NCI-H1436 (cell line): Measurements from ENCODE around the gene ARSG.
"Not testable (repeated sequence)": the region's sequence is repeated elsewhere in the genome, so short reads cannot be mapped to it uniquely, and the experiment has no call there.

Experiments used
- DNase-seq: peaks from one replicate; lab custom pipeline; 2025; lab: John Stamatoyannopoulos, UW

The ARSG gene

DNA sequence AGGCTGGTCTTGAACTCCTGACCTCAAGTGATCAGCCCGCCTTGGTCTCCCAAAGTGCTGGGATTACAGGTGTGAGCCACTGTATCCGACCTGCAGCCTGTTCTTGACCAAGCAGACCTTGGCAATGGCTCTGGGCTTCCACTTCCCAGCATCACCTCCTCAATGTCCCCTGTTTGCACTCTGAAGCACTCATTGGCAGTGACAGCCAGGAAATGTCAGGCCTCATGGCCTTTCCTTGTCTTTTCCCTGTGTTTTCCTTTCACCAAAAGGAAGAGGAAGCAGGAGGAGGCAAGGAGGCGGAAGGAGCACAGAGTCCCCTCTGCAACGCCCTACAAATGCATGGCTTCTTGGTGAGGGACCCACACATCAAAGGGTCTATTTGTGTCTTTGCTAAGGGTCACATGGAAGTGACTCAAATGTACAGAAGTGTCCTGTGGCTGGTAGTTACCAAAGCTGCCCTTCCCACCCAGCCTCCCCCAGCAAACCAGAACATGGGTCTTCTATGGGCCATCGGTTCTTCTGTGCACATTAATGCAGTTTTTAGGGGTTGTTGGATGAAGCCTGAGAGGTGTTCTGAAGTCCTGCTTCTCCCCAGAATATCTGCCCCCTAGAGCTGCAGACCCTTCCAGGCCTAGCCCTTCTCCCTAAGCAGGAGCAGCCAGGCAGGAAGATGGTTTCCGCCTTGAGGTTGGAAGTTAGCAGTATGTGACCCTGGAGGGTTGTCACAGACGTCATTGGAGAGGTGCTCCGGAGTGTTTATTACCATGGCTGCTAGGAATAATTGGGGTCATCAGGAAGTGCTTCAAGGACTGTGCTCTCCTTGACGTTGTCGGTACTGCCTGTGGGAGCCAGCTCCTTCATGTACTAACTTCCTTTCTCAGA lies 105.2 kb downstream of the ARSG start:
- DNase-seq, result no peak

DNA sequence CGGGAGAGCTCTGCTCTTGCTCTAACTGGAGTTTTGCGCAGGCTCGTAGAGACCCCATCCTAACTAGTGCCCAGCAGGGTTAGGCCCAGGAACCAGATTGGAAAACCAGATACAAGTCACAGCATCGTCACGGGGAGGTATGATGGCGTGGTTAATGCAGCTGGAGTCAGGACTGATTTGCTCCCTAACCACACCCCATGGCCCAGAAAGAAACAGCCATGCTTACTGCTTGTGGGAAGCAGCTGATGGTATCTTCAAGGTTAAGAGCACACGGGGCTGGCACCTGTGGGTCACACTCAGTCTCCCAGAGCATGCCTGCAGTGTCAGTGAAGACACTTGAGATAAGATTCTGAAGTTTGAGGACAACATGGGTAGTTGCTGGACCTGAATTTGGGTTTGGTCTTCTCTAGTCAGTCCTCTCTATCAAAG lies 105.8 kb downstream of the ARSG start:
- no peak for DNase-seq

DNA sequence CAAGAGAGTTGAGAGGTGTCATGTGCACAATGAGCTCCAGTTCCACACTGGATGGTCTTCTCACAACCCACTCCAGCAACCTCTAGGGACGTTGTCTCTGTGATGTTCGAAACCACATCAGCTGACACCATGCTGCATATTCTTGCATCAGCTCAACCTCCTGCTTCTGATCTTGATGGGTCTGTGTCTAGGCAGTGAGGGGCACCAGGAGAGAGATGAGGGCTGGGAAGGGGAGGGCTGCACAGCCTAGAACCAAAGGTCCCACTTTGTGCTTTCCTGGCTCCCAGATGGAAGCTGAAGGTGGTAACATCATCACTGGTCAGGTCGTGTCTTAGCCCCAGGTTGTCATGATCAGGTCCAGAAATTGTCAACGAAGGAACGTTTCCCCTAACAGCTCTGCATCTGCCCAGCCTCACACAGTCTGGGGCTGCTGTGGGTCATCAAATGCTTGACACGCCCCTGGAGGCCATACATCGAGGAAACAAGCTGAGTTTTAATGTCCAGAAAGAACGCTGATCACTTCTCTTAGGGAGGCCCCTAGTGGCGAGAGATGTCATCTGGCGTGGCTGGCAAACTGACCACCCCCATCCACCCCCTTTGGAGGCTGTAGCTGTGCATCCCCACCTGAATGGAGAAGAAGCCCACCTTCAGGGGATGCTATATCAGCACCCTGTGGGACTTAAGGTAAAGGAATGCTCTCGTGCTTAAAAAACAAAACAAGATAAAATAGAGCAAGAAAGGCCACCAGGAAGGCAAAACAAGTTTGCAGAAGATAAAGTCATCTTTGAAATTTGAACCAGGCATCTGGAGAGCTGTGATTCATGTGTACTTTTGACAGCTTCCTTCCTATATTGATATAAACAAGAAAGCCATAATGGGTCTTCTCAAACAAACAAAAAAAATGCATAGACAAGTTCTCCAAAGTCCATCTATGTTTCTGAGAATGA lies 107.7 kb downstream of the ARSG start:
- no peak for DNase-seq

DNA sequence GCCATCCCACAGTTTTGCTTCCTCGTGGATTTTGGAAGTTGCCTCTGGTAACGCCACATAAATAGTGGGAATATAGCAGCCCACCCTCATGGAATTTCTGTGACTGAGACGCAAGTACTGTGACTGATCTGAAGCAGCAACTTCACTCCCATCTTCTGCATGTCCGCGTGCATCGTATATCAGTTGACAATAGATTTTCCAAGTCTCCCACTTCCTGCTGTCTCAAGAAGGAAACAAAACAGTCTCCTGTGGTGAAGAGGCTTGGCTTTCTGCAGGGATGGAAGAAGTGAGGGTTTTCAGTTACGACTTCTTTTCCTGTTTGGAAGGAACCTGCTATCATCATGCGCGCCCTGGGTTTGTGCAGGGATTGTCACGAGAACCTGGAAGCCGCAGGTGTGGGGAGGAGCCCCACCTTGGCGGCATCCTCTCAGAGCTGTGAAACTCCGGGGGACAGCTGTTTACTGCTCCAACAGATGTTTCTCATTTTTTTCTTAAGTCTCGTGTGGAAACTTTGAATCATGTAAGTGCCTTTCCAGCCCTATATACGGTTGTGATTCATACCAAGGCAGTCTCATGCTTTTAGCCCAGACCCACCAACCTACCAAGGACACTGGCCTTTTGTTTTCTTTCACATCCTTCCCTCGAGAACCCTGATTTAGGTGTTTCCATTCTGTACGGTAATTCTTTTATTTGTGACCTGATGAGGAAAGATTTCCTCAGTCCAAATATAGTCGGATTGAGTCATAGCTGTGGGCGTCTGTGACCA lies 108.5 kb downstream of the ARSG start:
- DNase-seq, result no peak

DNA sequence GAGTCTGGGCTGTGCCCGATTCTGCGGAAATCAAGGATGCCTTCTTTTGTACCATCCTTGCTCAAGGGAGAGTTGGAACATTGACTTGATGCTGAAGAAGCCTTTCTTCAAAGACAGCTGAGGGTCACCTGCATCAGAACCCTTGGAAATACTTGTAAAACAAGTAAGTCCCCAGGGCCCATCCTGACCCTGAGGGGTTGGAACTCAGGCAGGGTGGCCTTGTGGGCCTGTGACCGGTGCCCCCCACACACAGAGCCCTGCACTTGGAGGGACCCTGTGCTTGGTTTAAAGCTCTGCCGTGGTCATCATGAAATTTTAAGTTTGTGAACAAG lies 109.1 kb downstream of the ARSG start:
- no peak for DNase-seq

DNA sequence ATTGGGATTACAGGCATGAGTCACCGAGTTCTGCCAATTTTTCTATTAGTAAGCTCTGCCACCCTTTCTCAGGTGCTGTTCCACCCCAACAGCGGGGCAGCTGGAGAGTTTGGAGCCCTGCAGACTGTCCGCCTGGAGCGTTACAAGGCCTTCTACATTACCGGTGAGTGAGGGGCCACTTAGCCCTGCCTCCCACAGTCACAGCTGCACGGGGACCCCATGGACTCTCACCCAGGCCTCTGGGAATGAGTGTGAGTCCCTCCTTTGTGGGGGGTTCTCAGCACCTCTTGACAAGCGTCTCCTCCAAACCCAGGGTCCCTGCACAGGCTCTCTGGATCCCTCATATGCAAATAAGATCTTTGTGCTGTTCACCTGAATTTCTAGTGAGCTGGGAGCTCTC lies 110.0 kb downstream of the ARSG start:
- DNase-seq, result no peak

DNA sequence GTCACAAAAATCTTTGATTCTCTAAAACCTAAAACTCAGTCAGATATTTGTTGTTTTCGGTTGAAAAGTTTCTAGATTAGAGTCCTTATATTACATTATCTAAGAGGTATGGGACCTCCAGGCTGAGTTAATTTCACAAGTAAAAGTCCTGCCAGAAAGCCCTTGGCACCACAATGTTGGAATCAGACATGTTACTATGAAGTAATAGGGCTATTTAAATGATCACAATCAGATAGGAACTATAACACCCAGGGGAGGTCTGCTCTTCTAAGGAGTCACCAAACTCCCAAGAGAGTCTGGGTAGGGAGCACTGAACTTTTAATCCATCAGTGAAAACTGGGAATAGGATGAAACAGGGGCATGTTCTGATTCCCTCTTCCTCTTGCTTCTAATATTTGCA lies 111.8 kb downstream of the ARSG start:
- no peak for DNase-seq

DNA sequence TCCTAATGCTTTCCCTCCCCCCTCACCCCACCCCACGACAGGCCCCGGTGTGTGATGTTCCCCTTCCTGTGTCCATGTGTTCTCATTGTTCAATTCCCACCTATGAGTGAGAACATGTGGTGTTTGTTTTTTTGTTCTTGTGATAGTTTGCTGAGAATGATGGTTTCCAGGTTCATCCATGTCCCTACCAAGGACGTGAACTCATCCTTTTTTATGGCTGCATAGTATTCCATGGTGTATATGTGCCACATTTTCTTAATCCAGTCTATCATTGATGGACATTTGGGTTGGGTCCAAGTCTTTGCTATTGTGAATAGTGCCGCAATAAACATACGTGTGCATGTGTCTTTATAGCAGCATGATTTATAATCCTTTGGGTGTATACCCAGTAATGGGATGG lies 112.5 kb downstream of the ARSG start:
- DNase-seq, result not testable (repeated sequence)

DNA sequence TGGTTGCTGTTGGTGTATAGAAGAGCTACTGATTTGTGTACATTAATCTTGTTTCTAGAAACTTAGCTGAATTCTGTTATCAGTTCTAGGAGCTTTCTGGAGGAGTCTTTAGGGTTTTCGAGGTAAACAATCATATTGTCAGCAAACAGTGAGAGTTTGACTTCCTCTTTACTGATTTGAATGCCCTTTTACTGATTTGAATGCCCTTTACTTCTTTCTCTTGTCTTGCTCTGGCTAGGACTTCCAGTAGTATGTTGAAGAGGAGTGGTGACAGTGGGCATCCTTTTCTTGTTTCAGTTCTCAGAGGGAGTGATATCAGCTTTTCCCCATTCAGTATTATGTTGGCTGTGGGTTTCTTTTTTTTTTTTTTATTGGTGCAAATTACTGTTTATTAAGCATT lies 116.4 kb downstream of the ARSG start:
- DNase-seq, result not testable (repeated sequence)

DNA sequence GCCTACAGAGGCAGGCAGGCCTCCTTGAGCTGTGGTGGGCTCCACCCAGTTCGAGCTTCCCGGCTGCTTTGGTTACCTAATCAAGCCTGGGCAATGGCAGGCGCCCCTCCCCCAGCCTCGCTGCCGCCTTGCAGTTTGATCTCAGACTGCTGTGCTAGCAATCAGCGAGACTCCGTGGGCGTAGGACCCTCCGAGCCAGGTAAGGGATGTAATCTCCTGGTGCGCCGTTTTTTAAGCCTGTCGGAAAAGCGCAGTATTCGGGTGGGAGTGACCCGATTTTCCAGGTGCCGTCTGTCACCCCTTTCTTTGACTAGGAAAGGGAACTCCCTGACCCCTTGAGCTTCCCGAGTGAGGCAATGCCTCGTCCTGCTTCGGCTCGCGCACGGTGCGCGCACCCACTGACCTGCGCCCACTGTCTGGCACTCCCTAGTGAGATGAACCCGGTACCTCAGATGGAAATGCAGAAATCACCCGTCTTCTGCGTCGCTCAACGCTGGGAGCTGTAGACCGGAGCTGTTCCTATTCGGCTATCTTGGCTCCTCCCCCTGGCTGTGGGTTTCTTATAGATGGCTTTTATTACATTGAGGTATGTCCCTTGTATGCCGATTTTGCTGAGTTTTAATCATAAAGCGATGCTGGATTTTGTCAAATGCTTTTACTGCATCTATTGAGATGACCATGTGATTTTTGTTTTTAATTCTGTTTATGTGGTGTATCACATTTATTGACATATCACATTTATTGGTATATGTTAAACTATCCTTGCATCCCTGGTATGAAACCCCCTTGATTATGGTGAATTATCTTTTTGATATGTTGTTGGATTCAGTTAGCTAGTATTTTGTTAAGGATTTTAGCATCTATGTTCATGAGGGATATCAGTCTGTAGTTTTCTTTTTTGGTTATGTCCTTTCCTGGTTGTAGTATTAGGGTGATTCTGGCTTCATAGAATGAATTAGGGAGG lies 122.6 kb downstream of the ARSG start:
- peak; percentile 54 for DNase-seq

DNA sequence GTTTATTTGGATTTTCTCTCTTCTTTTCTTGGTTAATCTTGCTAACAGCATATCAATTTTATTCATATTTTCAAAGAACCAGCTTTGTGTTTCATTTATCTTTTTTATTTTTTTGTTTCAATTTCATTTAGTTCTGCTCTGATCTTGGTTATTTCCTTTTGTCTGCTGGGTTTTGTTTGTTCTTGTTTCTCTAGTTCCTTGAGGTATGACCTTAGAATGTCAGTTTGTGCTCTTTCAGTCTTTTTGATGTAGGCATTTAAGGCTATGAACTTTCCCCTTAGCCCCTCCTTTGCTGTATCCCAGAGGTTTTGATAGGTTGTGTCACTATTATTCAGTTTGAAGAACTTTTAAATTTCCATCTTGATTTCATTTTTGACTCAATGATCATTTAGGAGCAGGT lies 123.6 kb downstream of the ARSG start:
- DNase-seq, result not testable (repeated sequence)

DNA sequence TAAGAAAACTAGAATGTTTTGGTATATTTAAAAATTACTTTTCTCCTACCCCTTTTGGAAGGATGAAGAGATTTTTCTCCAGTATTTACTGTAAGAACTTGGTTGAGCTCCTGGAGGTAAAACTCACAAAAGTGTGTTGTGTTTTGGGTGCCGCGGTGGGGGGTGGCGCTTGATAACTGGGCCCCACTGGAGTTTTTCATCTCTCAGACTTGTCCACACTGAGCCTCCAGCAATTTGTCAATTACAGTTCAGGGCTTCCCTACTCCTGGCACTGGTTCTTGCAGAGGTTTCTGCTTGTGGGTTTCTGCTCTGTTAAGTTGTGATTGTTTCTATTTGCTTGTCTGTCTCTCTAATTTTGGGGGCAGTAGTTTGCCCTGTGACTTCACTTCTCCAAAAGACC lies 126.0 kb downstream of the ARSG start:
- no peak for DNase-seq

DNA sequence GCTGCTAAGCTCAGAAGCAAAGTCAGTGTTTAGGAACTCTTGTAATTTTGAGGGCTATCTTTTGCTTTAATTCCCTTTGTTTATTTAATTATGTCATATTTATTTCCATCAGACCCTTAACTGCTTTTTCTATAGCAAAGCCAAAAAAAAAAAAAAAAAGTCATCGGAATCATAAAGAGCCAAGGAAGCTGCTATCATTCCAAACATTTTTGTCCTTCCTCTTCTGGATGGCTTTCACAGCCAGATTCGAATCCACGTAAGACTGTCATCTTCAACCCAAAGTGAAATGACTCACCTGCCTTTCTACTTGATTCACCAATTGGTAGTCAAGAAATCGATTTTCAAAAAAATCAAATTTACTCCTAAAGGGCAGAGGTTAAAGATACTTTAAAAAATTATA lies 127.6 kb downstream of the ARSG start:
- DNase-seq, result no peak

DNA sequence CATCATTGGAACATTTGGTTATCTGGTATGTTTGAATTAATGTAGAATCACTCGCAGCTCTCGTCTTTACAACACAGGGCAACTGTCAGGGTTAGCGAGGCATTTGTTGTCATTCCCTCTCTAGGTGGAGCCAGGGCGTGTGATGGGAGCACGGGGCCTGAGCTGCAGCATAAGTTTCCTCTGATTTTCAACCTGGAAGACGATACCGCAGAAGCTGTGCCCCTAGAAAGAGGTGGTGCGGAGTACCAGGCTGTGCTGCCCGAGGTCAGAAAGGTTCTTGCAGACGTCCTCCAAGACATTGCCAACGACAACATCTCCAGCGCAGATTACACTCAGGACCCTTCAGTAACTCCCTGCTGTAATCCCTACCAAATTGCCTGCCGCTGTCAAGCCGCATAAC lies 128.8 kb downstream of the ARSG start:
- DNase-seq, result no peak

DNA sequence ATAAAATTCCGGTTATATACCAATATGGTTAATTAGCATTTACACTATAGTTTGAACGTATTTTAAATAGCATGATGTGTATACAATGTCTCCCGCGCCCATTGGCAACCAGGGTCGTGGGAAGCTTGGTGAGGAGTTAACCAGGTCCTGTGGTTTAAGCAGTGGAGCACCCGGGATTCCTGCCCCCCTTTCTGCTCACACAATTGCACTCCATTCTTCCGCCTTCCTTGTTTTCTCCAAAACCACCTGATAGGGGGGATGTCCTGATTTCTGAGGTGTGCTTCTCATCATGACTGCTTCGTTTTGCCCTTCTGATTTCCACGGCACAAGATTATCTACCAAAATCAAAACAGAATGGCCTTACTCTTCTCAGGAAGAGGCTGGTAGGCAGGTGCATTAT lies 130.2 kb downstream of the ARSG start:
- DNase-seq, result no peak

DNA sequence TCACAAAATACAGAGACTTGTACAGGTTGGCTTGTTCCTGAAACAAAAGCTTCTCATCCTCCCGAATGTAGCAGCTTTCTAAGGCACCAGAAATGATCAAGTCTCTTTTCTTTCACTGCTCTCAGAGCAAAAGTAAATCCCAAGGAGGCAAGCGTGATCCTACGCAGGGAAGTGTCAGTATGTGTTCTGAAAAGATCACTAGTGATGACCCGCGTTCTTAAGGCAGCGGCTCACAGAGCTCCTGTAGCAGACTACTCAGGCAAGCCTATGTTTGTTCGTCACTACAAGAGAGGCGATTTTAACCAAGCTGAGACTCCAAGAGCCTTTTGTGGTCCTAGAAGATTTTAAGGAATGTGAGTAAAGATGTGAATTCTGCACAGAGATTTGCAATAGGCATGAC lies 131.5 kb downstream of the ARSG start:
- no peak for DNase-seq

DNA sequence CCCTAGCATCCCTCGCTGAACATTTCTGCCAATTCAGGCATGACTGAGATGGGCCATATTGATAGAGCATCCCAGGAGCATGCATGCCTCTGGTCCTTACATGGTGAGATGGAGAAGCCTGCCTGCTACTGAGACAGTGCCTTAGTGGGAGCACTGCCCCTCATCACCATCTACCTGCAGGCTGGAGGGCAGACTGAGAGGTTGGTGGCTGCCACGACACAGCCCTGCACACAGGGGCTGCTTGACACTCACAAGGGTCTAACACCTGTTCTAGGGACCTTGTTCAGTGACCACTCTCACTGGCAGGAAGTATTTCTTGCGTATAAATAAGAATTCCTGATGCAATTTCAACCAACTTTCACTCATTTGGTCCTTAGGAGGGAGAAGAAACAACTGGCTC lies 132.0 kb downstream of the ARSG start:
- DNase-seq, result no peak

DNA sequence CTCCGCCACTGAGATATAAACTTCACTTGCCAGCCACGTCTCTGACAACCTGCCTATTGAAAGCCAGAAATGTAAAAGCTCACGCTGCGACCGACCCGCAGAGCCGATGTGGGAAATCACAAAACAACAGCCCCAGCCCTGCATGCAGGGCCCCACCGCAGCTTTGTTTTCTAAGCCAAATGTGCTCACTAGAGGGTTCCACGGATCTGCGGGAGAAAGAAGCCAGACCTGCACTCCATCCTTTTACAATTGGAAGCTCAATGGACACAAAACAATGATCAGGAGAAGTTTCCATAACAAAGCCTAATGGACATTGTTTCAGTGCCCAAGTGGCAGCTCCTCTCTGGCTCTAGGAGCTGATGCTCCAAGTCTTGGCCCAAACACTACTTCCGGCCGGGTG lies 132.9 kb downstream of the ARSG start:
- DNase-seq, result no peak

DNA sequence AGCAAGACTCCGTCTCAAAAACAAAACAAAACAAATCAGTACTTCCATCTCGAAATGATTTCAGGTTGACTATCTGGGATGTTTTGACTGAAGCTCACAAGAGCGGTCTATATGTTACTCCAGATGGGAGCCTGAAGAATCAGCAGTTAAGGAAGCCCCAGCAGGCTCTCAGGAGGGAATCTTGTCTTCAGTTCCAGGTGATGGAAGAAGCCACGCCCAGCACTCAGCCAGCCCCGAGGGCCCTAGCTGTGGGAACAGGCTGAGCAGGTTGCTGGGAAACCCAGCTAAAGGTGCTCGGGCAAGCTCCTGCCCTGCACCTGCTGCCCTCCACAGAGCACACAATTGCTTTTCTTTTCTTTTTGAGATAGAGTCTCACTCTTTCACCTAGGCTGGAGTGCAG lies 133.6 kb downstream of the ARSG start:
- peak; percentile 82 for DNase-seq

DNA sequence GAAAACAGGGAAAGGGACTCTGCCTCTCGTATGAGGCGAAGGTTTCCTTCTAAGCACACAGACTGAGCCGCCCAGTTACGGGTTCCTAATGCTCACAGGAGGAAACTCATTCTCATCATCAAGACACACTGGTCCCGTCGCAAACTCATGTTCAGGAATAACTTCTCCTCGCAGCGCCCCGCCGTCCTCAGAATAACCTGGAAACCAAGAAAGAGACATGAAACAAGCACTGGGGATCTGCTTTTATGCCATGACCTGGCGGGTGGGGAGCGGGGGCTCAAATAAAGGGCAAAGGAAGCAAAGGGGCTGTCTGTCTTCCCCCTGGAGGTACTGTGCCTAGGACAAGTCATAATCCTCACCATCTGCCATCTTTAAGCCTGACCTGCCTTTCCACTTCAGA lies 134.7 kb downstream of the ARSG start:
- DNase-seq, result no peak

DNA sequence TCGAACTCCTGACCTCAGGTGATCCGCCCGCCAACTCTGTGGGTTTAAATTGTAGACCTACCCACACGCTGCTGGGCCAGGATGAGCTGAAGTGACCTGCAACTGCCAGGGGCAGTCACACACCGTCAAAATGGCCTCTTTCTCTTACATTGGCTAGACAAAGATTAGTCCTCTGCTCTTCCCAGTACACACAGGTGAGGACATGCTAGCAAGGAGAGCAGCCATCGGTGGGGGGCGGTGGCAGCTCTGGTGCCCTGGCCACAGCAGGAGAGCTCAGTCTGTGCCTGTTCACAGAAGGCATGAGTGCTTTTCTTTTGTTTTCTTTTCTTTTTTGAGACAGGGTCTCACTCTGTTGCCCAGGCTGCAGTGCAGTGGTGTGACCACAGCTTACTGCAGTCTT lies 136.3 kb downstream of the ARSG start:
- DNase-seq, result no peak
